Activated effector memory CD4-positive, alpha-beta T cell treated with anti-CD3 and anti-CD28 coated beads, Interleukin-2, amount 50 U/mL, for 16 hours (primary cell): ENCODE measurements around the gene LEF1.
A peak's percentile ranks its signal among the peaks of the same experiment; 100 is the strongest.
"Not testable (repeated sequence)": the region's sequence is repeated elsewhere in the genome, so short reads cannot be mapped to it uniquely, and the experiment has no call there.

Source experiments
- DNase-seq: peaks from one replicate; pipeline ENCODE4 v3.0.0-alpha.2; 2020

LEF1 gene

DNA sequence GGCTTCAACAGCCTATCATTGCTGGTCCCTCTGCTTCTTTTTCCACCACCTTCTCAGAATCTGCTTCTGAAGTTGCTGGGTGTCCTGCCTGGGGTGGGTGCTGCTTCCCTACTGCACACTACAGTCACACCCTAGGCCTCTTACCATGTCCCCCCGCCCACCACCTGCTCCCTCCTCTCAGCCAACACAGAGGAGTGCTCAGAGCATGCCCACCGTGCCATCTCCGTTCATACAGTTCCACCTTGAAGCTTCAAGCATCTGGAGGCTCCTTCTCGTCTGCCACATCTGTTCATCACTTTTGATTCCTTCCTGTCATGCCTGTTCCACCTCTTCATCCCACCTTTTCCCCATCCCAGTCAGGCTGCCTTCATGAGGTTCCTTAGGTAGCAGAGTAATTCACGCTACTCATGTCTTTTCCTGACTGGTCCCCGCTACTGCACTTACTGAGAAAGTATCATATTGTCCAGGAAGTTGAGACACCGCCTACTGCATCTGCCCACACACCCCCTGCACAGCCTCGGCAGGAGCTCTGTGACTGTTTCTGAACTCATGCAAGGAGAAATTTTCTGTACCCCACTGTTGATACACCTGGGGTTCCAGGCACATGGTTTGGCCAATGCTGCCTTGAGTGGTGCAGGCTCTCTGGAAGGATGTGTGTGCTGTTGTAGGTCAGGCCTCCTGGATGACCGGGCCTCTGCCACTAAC is 139.6 kb downstream of the LEF1 start:
- DNase-seq = peak; percentile 78

- no peak for DNase-seq
Measured at GRCh38 chr4:108024878-108025165, 143.9 kb downstream of the LEF1 start.

DNA sequence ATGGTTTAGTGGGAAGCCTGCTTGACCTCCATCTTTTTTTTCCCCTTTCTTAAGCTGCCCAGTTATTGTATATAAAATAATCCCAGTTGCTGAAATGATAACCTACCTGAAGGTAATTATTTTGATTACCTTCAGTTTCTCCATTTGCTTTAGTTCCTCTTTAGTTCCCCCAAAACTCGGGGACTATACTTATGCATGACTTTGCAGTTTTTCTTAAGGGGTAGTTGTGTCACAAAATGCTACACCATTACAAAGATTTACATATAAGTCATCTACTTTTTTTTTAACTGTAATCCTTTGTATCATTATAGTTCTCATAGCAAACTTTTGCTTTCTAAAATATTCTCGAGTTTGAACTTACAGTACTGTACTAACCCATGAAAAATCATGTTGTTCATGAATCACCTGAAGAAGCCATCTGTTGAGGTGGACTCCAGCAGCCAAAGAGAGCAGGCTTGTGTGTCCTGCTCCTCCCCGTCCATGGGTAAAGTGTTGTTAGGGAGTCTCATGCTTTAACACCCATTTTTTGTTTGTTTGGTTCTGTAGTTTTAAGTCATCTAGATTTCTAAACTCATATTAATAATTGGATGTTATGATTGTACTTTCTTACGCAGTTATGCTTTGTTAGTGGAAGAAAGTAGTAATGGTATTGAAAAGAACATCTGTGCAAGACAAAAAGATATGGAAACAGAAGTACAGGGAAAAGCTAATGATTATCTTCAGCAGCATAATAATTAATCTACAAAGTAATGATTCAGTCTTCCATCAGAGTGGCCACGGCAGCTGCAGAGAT is 144.5 kb downstream of the LEF1 start:
- no peak for DNase-seq

DNA sequence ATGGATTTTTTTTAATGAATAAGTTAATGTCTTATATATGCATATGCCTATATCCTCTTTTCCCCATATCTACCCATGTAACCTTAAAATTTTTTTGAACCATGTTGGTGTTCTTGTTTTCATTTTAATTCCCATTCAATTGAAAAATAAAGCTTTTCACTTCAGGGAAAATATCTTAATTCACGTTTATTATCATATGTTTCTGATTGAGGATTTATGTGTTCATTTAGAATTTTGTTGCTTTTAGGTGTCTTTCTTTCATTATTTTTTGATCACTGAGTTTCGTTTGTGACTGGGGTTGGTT is 149.9 kb downstream of the LEF1 start:
- DNase-seq = no peak

DNA sequence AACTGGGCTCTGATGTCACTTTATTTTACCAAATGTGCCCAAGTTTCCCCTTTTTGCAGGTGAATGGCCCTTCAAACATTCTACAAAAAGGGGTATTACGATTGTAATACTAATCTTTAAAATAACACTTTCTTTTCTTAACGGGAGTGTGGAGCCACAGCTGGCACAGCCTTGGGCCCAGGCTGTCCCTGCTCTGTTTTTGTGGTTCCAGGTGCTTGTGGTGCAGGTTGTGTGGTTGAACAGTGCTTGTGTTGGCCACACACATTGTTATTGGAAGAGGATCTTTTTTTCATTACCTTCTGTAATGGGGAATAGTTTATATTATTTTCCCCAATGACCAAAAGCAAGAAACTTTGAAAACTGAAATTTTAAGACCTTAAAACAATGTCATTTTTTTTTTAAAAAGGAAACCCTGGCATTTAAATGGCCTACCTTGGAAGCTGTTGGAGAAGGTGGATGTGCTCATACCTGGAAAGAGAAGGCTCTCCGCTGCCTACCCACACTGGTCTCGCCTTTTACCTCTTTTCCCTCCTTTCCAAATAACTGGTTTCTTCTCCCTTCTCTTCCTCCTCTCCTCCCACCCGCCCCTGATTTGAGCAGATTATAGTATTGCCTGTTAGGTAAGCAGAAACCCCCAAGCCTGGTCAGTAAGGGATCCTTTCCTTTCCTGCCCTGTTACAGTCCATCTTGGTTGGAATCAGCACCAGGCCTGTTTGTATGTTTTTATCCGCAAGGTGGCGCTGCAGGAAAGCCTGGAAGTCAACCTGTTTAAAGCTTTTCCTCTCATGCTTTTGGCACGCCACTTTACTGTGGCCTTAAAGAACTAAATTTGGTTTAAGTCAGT is 150.5 kb downstream of the LEF1 start:
- peak; percentile 93 for DNase-seq

GRCh38 chr4:108013955-108014354 is 154.8 kb downstream of the LEF1 start:
- no peak for DNase-seq

DNA sequence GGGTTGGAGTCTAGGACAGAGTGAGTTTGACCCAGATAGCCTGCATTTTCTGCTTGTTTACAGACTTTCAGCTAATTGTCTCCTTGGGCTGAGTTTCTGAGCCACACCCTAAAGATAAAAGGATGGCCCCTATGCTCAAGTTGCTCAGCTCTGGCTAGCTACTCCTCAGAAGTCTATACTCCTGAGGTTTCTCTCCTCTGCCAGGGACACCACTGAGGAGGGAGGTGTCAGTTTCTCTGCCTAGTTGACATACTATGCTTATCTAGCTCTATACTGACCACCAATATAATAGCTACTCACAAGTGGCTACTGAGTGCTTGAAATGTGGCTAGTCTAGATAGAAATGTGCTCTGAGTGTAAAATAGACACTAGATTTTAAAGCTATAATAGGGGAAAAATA is 155.4 kb downstream of the LEF1 start:
- DNase-seq = no peak

DNA sequence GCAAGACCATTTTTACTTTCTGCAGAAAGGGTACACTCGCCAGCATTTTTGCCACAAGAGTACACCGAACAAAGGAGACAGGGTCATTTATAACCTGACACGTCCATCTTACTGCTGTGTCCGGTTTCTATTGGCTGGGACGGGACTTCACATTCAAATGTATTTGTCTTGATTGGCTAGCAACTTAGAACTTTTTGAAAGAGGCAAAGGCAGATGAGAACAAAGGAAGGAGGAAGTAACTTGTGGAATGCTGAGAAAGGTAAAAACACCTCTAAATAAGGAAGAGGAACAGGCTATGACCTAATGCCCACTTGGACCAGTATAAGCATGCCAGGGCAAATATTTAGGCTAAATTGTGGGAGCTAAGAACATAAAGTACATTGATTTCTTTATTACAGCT is 156.3 kb downstream of the LEF1 start:
- not testable (repeated sequence) for DNase-seq

DNA sequence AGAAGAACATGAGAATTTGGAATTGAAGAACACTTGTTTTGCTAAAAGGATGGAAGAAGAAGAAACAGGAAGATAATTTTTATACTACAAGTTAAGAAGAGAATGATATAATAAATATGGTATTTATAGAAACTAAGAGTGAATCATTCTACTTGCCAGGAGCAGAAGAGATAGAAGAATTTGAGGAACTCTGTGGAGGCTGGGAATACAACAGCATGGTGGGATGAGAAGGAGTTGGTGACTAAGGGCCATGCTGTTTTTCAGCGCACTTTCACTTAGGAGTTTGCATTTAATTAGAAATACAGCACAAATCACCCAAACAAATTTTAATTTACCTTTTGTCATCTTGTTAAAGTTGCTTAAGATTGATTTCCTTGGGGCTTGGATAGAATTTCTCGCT is 158.6 kb downstream of the LEF1 start:
- DNase-seq = no peak

DNA sequence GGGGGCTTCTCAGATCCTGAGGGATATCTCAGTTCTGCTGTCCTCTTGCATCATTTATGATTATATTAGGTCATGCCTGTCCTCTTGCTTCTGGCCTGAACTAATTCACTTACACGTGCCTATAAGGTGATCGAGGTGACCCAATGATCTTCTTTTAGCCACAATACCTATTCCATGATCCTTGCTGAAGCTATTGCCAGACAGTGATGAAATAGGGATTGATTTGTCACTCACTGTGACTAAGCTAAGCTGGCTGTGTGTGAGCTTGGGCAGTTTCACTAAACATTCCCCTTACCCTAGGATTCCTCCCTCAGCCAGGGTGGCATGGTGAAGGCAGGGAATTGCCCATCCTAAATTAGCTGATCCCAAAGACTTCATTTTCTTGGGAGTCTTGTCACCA is 160.0 kb downstream of the LEF1 start:
- DNase-seq = no peak

- no peak for DNase-seq
Measured at GRCh38 chr4:108007984-108008383, 160.7 kb downstream of the LEF1 start.

DNA sequence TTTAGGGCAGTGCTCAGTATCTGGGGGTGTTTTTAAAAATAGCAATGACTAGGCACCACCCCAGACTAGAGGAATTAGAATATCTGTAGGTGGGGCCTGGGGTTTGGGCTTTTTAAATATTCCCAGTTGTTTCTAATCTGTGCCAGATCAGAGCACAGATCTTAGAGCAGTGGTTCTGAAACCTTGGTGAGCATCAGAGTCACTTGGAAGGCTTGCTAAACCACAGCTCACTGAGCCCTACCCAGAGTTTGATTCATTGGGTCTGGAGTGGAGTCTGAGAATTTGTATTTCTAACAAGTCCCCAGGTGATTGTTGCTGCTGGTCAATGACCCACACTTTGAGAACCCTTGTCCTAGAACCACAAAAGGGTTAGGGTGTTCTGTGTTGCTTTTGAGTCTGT is 162.4 kb downstream of the LEF1 start:
- DNase-seq = no peak

DNA sequence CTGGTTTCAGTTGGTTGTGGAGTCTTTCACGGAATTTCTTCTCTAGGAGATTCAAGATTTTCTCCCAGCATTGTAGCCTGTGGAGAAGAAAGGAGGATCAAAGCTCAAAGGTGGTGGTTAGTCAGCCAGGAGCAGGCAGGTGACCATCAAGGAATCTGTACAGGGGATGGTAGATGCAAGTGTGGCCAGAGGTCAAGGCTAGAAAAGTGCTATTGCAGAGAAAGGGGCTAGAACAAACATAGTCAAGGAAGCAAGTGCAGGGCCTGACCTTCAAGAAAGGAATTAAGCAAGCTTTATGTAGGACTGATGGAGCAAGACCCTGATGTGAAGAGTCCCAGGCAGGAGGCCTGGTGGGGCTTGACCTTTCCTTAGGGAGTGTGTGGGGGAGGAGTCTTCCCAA is 162.9 kb downstream of the LEF1 start:
- no peak for DNase-seq

DNA sequence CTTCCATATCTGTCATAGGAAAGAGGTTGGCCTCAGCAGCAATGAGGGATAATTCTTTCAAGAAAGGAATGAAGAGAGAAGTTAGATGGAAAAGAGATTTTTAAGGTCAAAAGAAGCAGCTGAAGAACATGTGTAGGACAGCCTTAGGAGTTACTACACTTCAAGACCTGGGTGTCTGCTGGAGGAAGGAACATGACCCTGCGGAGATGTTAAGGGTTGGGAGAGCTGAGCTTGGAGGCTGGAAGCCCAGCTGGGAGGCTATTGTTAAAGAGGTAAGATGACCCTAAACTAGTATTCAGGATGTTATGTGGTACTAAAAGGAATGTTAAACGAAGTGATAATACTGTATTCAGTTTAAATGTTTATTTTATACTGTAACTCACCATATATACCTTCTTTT is 164.1 kb downstream of the LEF1 start:
- no peak for DNase-seq

DNA sequence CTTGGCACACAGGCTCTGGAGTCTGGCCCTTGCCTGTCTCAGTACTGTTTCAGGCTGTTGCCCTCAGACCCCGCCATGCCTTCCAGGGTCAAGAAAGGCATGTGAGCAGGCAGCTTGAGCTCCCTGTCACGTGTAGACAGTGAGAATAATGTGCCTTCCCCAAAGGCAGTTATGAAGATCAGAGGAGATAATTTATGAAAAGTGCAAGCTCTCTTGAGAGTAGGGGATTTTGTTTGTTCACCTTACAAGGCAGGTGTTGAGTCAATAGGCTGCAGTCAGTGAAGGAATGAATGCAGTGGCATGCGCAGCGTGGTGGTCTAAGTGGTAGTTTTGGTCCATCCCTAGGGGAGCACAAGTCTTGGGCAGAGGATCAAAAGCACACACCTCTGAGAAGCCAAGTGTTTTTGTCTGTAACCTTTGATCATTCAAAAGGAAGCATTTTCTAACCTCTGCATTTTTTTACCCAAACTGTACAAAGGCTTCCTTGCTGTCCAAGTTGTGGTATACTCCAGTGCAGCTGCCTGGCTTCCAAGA is 164.7 kb downstream of the LEF1 start:
- no peak for DNase-seq

- no peak for DNase-seq
Measured at GRCh38 chr4:108001540-108002135, 167.1 kb downstream of the LEF1 start.

GRCh38 chr4:107999932-108000539 is 168.7 kb downstream of the LEF1 start:
- no peak for DNase-seq

GRCh38 chr4:107997794-107998193 is 170.9 kb downstream of the LEF1 start:
- DNase-seq = no peak
